Measurements from ENCODE around the gene CDH4. TPM values are rescaled to one million over a fixed set of nuclear protein-coding genes. Genes with fewer than 3 reads are reported as not detected.

The CDH4 gene
- total RNA-seq, 1 experiment from 2014 or later = not detected

DNA sequence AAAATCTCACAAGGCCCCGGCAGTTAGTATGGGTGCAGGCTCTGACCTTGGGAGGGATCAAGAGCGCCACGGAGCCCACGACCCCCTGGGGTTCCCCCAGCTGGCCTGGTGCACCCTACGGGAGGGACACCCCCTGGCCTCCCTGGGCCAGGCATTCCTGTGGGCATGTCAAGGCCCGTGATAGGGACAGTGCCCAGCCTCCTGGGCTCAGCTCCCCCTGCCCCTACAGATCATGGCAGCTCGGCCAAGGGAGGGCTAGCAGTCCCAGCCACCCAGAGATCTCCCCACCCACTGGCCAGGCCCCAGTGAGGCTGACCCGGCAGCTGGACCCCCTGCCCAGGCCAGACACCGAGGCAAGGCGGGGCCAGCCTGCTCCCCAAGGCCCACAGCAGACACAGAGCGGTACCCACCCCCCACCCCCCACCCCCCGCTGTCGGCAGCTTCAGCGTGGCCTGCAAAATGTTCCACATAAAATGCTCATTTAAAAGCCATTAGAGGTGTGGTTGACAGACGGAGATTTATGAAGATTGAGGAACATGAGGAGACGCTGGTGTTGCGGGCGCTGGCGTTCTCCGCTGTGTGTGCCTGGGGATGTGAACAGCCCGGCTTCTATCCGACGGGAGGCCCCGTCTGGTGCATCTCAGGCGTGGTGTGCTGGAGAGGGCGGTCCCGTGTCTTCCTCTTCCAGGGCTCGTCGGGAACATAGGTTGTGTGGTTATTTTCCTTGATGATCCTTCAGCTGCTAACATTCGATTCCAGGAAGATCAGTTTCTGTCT is 625.1 kb downstream of the CDH4 start:
- H3K27me3 ChIP-seq (replicated peaks; ENCODE audit: control insufficient read depth, insufficient read depth, low read length) = peaks cover 9% of the 10 kb centered on the region
- Mint-ChIP-seq H3K27ac (ENCODE audit: unreplicated experiment) (no peak overlapping the region), H3K36me3 (ENCODE audit: insufficient read depth, unreplicated experiment) (no peaks in the 10 kb centered on the region), H3K27me3 (ENCODE audit: insufficient read depth, unreplicated experiment) (peaks cover 56% of the 10 kb centered on the region), H3K9me3 (ENCODE audit: unreplicated experiment) (no peaks in the 10 kb centered on the region), H3K4me3 (ENCODE audit: unreplicated experiment) (no peak overlapping the region), H3K4me1 (ENCODE audit: low read depth, unreplicated experiment) (no peaks in the 10 kb centered on the region)
- intact Hi-C loops (cut with micrococcal nuclease; ENCODE audit: unreplicated experiment) = no loop called here
- DNase-seq = no peak
- CTCF ChIA-PET = interaction anchor here (0.6 to 1.5 kb wide), 2 partner anchors 17 to 19 kb away, joined by 4 to 5 read pairs; no protein-coding TSS in a partner anchor
- H3K4me3 ChIP-seq (ENCODE audit: low read depth, low read length) = no peak overlapping the region
- TF ChIP-seq, protein P1, sequence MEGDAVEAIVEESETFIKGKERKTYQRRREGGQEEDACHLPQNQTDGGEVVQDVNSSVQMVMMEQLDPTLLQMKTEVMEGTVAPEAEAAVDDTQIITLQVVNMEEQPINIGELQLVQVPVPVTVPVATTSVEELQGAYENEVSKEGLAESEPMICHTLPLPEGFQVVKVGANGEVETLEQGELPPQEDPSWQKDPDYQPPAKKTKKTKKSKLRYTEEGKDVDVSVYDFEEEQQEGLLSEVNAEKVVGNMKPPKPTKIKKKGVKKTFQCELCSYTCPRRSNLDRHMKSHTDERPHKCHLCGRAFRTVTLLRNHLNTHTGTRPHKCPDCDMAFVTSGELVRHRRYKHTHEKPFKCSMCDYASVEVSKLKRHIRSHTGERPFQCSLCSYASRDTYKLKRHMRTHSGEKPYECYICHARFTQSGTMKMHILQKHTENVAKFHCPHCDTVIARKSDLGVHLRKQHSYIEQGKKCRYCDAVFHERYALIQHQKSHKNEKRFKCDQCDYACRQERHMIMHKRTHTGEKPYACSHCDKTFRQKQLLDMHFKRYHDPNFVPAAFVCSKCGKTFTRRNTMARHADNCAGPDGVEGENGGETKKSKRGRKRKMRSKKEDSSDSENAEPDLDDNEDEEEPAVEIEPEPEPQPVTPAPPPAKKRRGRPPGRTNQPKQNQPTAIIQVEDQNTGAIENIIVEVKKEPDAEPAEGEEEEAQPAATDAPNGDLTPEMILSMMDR (IDR thresholded peaks at IDR 0.05; ENCODE audit: insufficient read depth in 1 of 2, low read depth in 1 of 2, low read length in 1 of 2, severe bottlenecking in 1 of 2, unreplicated experiment in 1 of 2) = no peak
- BruUV-seq (replicated peaks) = no TSS peak
- POLR2A ChIA-PET = no interaction called here
- peaks cover 3% of the 10 kb centered on the region; the same call in 1 of the 2 replicates for H3K9me3 ChIP-seq
- no peaks in the 10 kb centered on the region for H3K36me3 ChIP-seq (ENCODE audit: control insufficient read depth, insufficient read depth, low read length)
- H3K4me1 ChIP-seq = no peaks in the 10 kb centered on the region

DNA sequence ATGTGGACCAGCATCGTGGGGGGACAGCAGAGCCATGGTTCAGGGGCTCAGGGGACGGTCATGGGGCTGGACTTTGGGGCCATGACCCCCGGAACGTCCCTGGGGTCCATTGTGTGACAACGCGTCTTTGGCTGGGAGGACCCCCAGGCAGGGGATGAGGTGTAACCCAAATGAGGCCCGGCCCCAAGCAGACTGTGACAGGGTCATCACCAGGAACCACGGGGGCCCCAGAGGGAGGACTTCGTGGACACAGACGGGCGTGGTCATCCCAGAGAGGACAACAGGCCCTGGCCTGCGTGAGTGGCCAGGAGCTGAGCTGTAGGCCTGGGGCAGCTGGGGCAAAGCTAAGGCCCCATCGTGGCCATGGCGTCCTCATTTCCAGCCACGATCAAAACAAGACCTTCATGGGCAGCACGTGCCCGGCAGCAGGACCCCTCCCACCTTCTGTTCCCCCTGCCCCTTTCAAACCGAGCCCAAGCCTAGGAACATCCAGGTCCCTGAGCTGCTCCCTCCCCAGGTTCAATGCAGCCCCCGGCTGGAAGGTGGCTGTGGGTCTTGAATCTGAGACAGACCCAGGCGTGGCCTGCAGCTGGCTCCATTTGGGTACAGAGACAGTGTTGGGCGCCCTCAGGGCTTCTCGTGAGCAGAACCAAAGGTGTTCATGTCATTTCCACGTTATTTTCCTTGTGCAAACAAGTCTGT is 625.9 kb downstream of the CDH4 start:
- Mint-ChIP-seq H3K36me3 (ENCODE audit: insufficient read depth, unreplicated experiment) (no peaks in the 10 kb centered on the region), H3K4me1 (ENCODE audit: low read depth, unreplicated experiment) (no peaks in the 10 kb centered on the region), H3K27ac (ENCODE audit: unreplicated experiment) (no peak overlapping the region), H3K9me3 (ENCODE audit: unreplicated experiment) (no peaks in the 10 kb centered on the region), H3K4me3 (ENCODE audit: unreplicated experiment) (no peak overlapping the region), H3K27me3 (ENCODE audit: insufficient read depth, unreplicated experiment) (peaks cover 60% of the 10 kb centered on the region)
- POLR2A ChIA-PET = no interaction called here
- Histone ChIP-seq H3K36me3 (ENCODE audit: control insufficient read depth, insufficient read depth, low read length) (no peaks in the 10 kb centered on the region), H3K4me3 (ENCODE audit: low read depth, low read length) (no peak overlapping the region), H3K27me3 (replicated peaks; ENCODE audit: control insufficient read depth, insufficient read depth, low read length) (peaks cover 9% of the 10 kb centered on the region), H3K4me1 (no peaks in the 10 kb centered on the region), H3K9me3 (0 out of 2 replicates have a peak, but pooled peaks cover 3% of the 10 kb centered on the region)
- TF ChIP-seq, protein P1 (IDR thresholded peaks at IDR 0.05; ENCODE audit: insufficient read depth in 1 of 2, low read depth in 1 of 2, low read length in 1 of 2, severe bottlenecking in 1 of 2, unreplicated experiment in 1 of 2) = no peak
- no TSS peak for BruUV-seq (replicated peaks)
- no peak for DNase-seq
- CTCF ChIA-PET = interaction anchor here (1.5 kb wide), 1 partner anchor 18 kb away, joined by 4 read pairs; no protein-coding TSS in a partner anchor
- intact Hi-C loops (cut with micrococcal nuclease; ENCODE audit: unreplicated experiment) = no loop called here

DNA sequence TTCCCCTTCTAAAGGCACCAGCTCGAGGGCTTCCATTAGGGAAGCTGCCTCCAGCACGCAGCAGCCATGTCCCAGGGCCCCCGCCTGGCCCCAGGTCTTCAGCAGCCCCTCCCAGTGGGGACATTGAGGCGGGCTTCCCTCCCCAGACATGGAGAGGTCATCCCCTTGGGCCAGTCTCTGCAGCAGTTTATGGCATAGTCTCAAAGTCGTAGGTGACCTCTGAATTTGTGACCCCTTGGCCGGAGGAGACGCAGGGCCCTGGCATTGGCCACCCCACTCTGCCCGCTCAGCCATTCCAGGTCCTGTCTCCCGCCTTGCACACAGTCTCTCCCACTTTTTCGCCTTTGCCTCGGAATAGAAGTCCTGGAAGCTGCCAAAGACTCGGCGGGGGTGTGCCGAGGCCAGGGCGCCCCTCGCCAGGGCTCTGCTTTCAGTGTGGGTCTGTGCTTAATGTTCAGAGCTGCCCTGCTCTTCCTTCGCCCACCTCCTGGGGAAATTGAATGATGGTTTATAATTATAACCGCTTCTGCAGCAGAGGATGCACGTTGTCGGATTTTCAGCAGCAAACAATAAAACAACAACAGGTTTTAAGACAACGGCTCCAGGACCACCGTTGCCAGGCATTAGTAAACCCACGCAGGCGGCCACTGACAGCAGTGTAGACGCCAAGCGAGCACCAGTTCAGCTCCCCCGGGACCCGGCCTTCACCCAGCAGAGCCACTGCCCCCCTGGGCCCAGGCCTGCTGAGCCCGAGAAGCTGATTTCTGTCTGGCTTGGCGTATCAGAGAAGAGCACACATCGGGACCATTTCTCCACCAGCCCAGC is 626.6 kb downstream of the CDH4 start:
- Histone ChIP-seq H3K4me1 (no peaks in the 10 kb centered on the region), H3K27me3 (replicated peaks; ENCODE audit: control insufficient read depth, insufficient read depth, low read length) (peaks cover 13% of the 10 kb centered on the region), H3K36me3 (ENCODE audit: control insufficient read depth, insufficient read depth, low read length) (no peaks in the 10 kb centered on the region), H3K9me3 (0 out of 2 replicates have a peak, but pooled peaks cover 3% of the 10 kb centered on the region), H3K4me3 (ENCODE audit: low read depth, low read length) (no peak overlapping the region)
- Mint-ChIP-seq H3K27ac (ENCODE audit: unreplicated experiment) (no peak overlapping the region), H3K9me3 (ENCODE audit: unreplicated experiment) (no peaks in the 10 kb centered on the region), H3K4me1 (ENCODE audit: low read depth, unreplicated experiment) (no peaks in the 10 kb centered on the region), H3K36me3 (ENCODE audit: insufficient read depth, unreplicated experiment) (no peaks in the 10 kb centered on the region), H3K4me3 (ENCODE audit: unreplicated experiment) (no peak overlapping the region), H3K27me3 (ENCODE audit: insufficient read depth, unreplicated experiment) (peaks cover 66% of the 10 kb centered on the region)
- no TSS peak for BruUV-seq (replicated peaks)
- ChIA-PET CTCF (no interaction called here), POLR2A (no interaction called here)
- intact Hi-C loops (cut with micrococcal nuclease; ENCODE audit: unreplicated experiment) = no loop called here
- DNase-seq = no peak
- TF ChIP-seq, protein P1 (IDR thresholded peaks at IDR 0.05; ENCODE audit: insufficient read depth in 1 of 2, low read depth in 1 of 2, low read length in 1 of 2, severe bottlenecking in 1 of 2, unreplicated experiment in 1 of 2) = no peak
